BLaER1 treated with 17β-estradiol and CSF1 and Interleukin-3, amounts not matched to agents 10 nM and 100 nM (cell line): ENCODE measurements around the gene AHDC1.
A peak's percentile ranks its signal among the peaks of the same experiment; 100 is the strongest.

Source experiments
- H3K27ac ChIP-seq, 11 experiments: shearing (Covaris generic); formaldehyde crosslinking; 2 replicates each; pipeline ENCODE4 v1.8.1; 2022
- H3K27me3 ChIP-seq, 11 experiments: shearing (Covaris generic); formaldehyde crosslinking; 2 replicates each; pipeline ENCODE4 v1.8.1; 2022
- H3K36me3 ChIP-seq, 11 experiments: shearing (Covaris generic); formaldehyde crosslinking; 2 replicates each; pipeline ENCODE4 v1.8.1; 2022
- H3K4me1 ChIP-seq, 10 experiments: shearing (Covaris generic); formaldehyde crosslinking; 2 replicates each; pipeline ENCODE4 v1.8.1; 2022
- H3K4me2 ChIP-seq, 11 experiments: shearing (Covaris generic); formaldehyde crosslinking; 2 replicates each; pipeline ENCODE4 v1.8.1; 2022
- H3K4me3 ChIP-seq, 10 experiments: shearing (Covaris generic); formaldehyde crosslinking; 2 replicates each; pipeline ENCODE4 v1.8.1; 2022
- H3K9ac ChIP-seq, 11 experiments: shearing (Covaris generic); formaldehyde crosslinking; 2 replicates each; pipeline ENCODE4 v1.8.1; 2022
- H3K9me3 ChIP-seq, 11 experiments: shearing (Covaris generic); formaldehyde crosslinking; replicated peaks in 1 of 11; 2 replicates each; pipeline ENCODE4 v1.8.1; 2022
- H4K20me1 ChIP-seq, 11 experiments: shearing (Covaris generic); formaldehyde crosslinking; 2 replicates each; pipeline ENCODE4 v1.8.1; 2022
- Cebpa-rat ChIP-seq, 11 experiments: shearing (Covaris generic); IDR thresholded peaks; 2 replicates each; pipeline ENCODE4 v1.8.1; 2022

AHDC1 gene

GRCh38 chr1:27561124-27561899, 42.6 kb downstream of the AHDC1 start:
- Histone ChIP-seq H3K9ac (peak overlapping the region; percentile 21 to 60 (median 47); a peak in 19 of 22 replicates), H4K20me1 (peaks cover 89 to 97% (median 91%) of the 10 kb centered on the region in 11 experiments), H3K9me3 (no peaks in the 10 kb centered on the region), H3K27ac (peak overlapping the region in 8 of 11 experiments; percentile 20 to 55 (median 46); a peak in 14 of 22 replicates), H3K36me3 (peaks cover 4 to 33% (median 11%) of the 10 kb centered on the region in 11 experiments; a peak in 13 of 22 replicates), H3K4me2 (peak overlapping the region; percentile 77 to 97 (median 88)), H3K27me3 (no peaks in the 10 kb centered on the region), H3K4me1 (peaks cover 84 to 100% (median 98%) of the 10 kb centered on the region in 10 experiments), H3K4me3 (no peak overlapping the region; a peak in 1 of 20 replicates)
- TF ChIP-seq Cebpa-rat (IDR thresholded peaks at IDR 0.05), result no peak

GRCh38 chr1:27560268-27561123, 43.4 kb downstream of the AHDC1 start:
- H3K36me3 ChIP-seq, result peaks cover 4 to 30% (median 11%) of the 10 kb centered on the region in 11 experiments; a peak in 13 of 22 replicates
- peak overlapping the region in 8 of 11 experiments; percentile 20 to 55 (median 46); a peak in 15 of 22 replicates for H3K27ac ChIP-seq
- no peaks in the 10 kb centered on the region for H3K9me3 ChIP-seq
- H3K4me2 ChIP-seq, result peak overlapping the region; percentile 77 to 97 (median 88)
- peak overlapping the region; percentile 21 to 60 (median 47); a peak in 17 of 22 replicates for H3K9ac ChIP-seq
- H4K20me1 ChIP-seq, result peaks cover 81 to 90% (median 82%) of the 10 kb centered on the region in 11 experiments
- H3K4me3 ChIP-seq, result no peak overlapping the region
- peaks cover 83 to 99% (median 98%) of the 10 kb centered on the region in 10 experiments for H3K4me1 ChIP-seq
- H3K27me3 ChIP-seq, result no peaks in the 10 kb centered on the region
- TF ChIP-seq Cebpa-rat (IDR thresholded peaks at IDR 0.05), result no peak

GRCh38 chr1:27559466-27560030, 44.4 kb downstream of the AHDC1 start:
- H3K27ac ChIP-seq, result peak overlapping the region in 3 of 11 experiments; percentile 3 to 55 (median 15); a peak in 4 of 22 replicates
- no peaks in the 10 kb centered on the region for H3K27me3 ChIP-seq
- H3K36me3 ChIP-seq, result peaks cover 4 to 38% (median 13%) of the 10 kb centered on the region in 11 experiments; a peak in 15 of 22 replicates
- H3K4me2 ChIP-seq, result peak overlapping the region in 7 of 11 experiments; percentile 0 to 97 (median 77); a peak in 7 of 22 replicates
- H3K9me3 ChIP-seq, result no peaks in the 10 kb centered on the region
- peaks cover 83 to 99% (median 98%) of the 10 kb centered on the region in 10 experiments for H3K4me1 ChIP-seq
- H4K20me1 ChIP-seq, result peaks cover 71 to 85% (median 73%) of the 10 kb centered on the region in 11 experiments
- H3K4me3 ChIP-seq, result no peak overlapping the region
- H3K9ac ChIP-seq, result peak overlapping the region in 5 of 11 experiments; percentile 14 to 60 (median 43); a peak in 3 of 22 replicates
- TF ChIP-seq Cebpa-rat (IDR thresholded peaks at IDR 0.05), result no peak

GRCh38 chr1:27557596-27558340, 46.2 kb downstream of the AHDC1 start:
- Histone ChIP-seq H4K20me1 (peaks cover 54 to 73% (median 55%) of the 10 kb centered on the region in 11 experiments), H3K27ac (peak overlapping the region in 7 of 11 experiments; percentile 10 to 85 (median 64); a peak in 10 of 22 replicates), H3K27me3 (no peaks in the 10 kb centered on the region), H3K4me2 (peak overlapping the region; percentile 21 to 98 (median 91)), H3K36me3 (peaks cover 13 to 55% (median 31%) of the 10 kb centered on the region in 11 experiments), H3K9ac (peak overlapping the region in 2 of 11 experiments; percentile 46 to 48; a peak in 4 of 22 replicates), H3K4me3 (peak overlapping the region in 1 of 10 experiments; percentile 58; a peak in 1 of 20 replicates), H3K4me1 (peaks cover 66 to 97% (median 91%) of the 10 kb centered on the region in 10 experiments), H3K9me3 (no peaks in the 10 kb centered on the region)
- no peak for TF ChIP-seq Cebpa-rat (IDR thresholded peaks at IDR 0.05)

- no peak for TF ChIP-seq Cebpa-rat (IDR thresholded peaks at IDR 0.05)
- Histone ChIP-seq H3K27me3 (no peaks in the 10 kb centered on the region), H3K4me1 (peaks cover 58 to 91% (median 83%) of the 10 kb centered on the region in 10 experiments), H4K20me1 (peaks cover 46 to 65% (median 47%) of the 10 kb centered on the region in 11 experiments), H3K27ac (peak overlapping the region in 10 of 11 experiments; percentile 45 to 90 (median 82); a peak in 19 of 22 replicates), H3K4me3 (peak overlapping the region in 7 of 10 experiments; percentile 6 to 60 (median 40); a peak in 8 of 20 replicates), H3K4me2 (peak overlapping the region; percentile 80 to 98 (median 91)), H3K36me3 (peaks cover 18 to 63% (median 37%) of the 10 kb centered on the region in 11 experiments), H3K9me3 (no peaks in the 10 kb centered on the region), H3K9ac (peak overlapping the region in 9 of 11 experiments; percentile 63 to 76 (median 71); a peak in 17 of 22 replicates)
Measured at GRCh38 chr1:27556781-27557595, 47.0 kb downstream of the AHDC1 start.

GRCh38 chr1:27556435-27556780, 47.5 kb downstream of the AHDC1 start:
- Histone ChIP-seq H3K9me3 (no peaks in the 10 kb centered on the region), H3K9ac (peak overlapping the region in 10 of 11 experiments; percentile 40 to 76 (median 71); a peak in 18 of 22 replicates), H4K20me1 (peaks cover 40 to 60% (median 42%) of the 10 kb centered on the region in 11 experiments), H3K4me1 (peaks cover 52 to 85% (median 77%) of the 10 kb centered on the region in 10 experiments), H3K4me3 (peak overlapping the region in 8 of 10 experiments; percentile 6 to 60 (median 40); a peak in 10 of 20 replicates), H3K27ac (peak overlapping the region in 10 of 11 experiments; percentile 45 to 90 (median 82); a peak in 19 of 22 replicates), H3K4me2 (peak overlapping the region; percentile 80 to 98 (median 91)), H3K36me3 (peaks cover 20 to 67% (median 41%) of the 10 kb centered on the region in 11 experiments), H3K27me3 (no peaks in the 10 kb centered on the region)
- no peak for TF ChIP-seq Cebpa-rat (IDR thresholded peaks at IDR 0.05)
